HG02970 (cell line): ENCODE data around the gene YKT6.
"Not testable (repeated sequence)": the region's sequence is repeated elsewhere in the genome, so short reads cannot be mapped to it uniquely, and the experiment has no call there.

Experiments used
- ATAC-seq: cut with Tn5 transposase; IDR thresholded peaks from one replicate; pipeline ENCODE4 v1.9.1; 2021; ENCODE audit warnings: mild to moderate bottlenecking, moderate library complexity, moderate number of reproducible peaks; ENCODE audit not compliant: unreplicated experiment, low FRiP score

YKT6 gene

GRCh38 chr7:44171901-44172300 is 28.9 kb upstream of the YKT6 start:
- ATAC-seq: not testable (repeated sequence)

- no peak for ATAC-seq
These were observed 28.4 kb upstream of the YKT6 start for GRCh38 chr7:44172352-44172751.

GRCh38 chr7:44172803-44173424 is 27.9 kb upstream of the YKT6 start:
- ATAC-seq: no peak

- ATAC-seq: no peak
These were observed 26.7 kb upstream of the YKT6 start for GRCh38 chr7:44173911-44174693.

GRCh38 chr7:44174694-44174948 is 26.2 kb upstream of the YKT6 start:
- not testable (repeated sequence) for ATAC-seq

- no peak for ATAC-seq
These were observed 25.0 kb upstream of the YKT6 start for GRCh38 chr7:44175730-44176129.

GRCh38 chr7:44176486-44176885 is 24.3 kb upstream of the YKT6 start:
- no peak for ATAC-seq

GRCh38 chr7:44177570-44178131 is 23.1 kb upstream of the YKT6 start:
- no peak for ATAC-seq

- ATAC-seq: no peak
These were observed 20.1 kb upstream of the YKT6 start for GRCh38 chr7:44180631-44181030.

GRCh38 chr7:44182827-44183226 is 18.0 kb upstream of the YKT6 start:
- ATAC-seq: no peak

GRCh38 chr7:44183386-44183785 is 17.4 kb upstream of the YKT6 start:
- ATAC-seq: no peak

- ATAC-seq: no peak
These were observed 16.4 kb upstream of the YKT6 start for GRCh38 chr7:44184206-44184872.

- no peak for ATAC-seq
These were observed 15.8 kb upstream of the YKT6 start for GRCh38 chr7:44184873-44185446.

GRCh38 chr7:44185729-44186128 is 15.0 kb upstream of the YKT6 start:
- no peak for ATAC-seq

GRCh38 chr7:44186736-44187135 is 14.0 kb upstream of the YKT6 start:
- no peak for ATAC-seq

- ATAC-seq: no peak
These were observed 13.0 kb upstream of the YKT6 start for GRCh38 chr7:44187636-44188416.

GRCh38 chr7:44188480-44189225 is 12.1 kb upstream of the YKT6 start:
- no peak for ATAC-seq

GRCh38 chr7:44189286-44189992 is 11.3 kb upstream of the YKT6 start, which contains the start of gene GCK:
GCK (minus strand) TSS chr7:44189439; CDS start chr7:44188953, 486 bp downstream.
- ATAC-seq: no peak
